ENCODE data around the gene DNAJC5. TPM values are rescaled to one million over a fixed set of nuclear protein-coding genes. Genes with fewer than 3 reads are reported as not detected.

The DNAJC5 gene
- total and polyA plus RNA-seq, 2 donors from 2014 or later, result 24.4 to 52.3 TPM

DNA sequence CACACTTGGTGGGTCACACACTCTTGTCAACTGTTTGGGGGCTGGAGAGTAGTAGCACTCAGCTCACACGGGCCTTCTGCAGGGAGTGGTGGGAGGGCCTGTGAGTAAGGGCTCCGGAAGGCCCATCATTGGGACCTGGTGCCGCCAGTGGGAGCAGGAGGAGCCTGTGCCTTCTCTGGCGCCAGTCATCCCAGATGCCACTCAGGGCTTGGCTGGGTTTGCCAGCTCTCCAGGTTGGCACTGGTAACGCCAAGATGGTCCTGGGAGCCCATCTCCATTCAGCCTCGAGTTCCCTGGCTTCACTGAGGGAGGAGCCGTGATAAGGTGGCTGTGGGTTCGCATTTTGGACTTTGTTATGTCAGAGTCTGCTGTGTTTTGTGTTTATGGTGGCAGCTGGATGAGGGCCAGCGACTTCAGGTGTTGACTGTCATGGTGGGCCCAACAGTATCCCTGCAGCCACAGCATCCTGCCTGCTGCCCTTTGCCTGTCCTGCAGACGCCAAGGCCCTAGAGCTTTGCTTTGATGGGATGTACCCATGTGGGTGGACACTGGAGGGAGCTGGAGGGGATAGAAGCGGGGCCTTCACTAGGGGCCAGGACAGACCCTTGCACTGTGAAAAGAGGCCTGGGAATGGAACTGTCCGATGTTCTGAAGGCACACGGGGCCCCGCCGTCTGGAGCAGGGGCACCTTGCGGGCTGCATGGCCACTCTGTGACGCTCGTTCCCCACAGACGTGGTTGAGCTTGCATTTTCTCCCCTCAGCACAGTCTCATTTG is 13.3 kb upstream of the DNAJC5 start:
- peaks cover 4 to 23% (median 14%) of the 10 kb centered on the region in 3 donors for H3K36me3 ChIP-seq (ENCODE audit: control insufficient read depth in 2 of 3, insufficient read depth in 3 of 3, low read length in 3 of 3)
- H3K27ac ChIP-seq (ENCODE audit: low read depth in 2 of 2, low read length in 2 of 2), result no peak overlapping the region
- no peaks in the 10 kb centered on the region for H3K27me3 ChIP-seq (ENCODE audit: control insufficient read depth, insufficient read depth, low read length)
- intact Hi-C loops (cut with DNase I), result no loop called here
- H3K4me3 ChIP-seq (ENCODE audit: low read length in 3 of 3), result no peak overlapping the region
- no peaks in the 10 kb centered on the region for H3K9me3 ChIP-seq (ENCODE audit: control insufficient read depth in 2 of 3, insufficient read depth in 1 of 3, low read length in 3 of 3)
- H3K4me1 ChIP-seq (ENCODE audit: control insufficient read depth in 2 of 3, insufficient read depth in 2 of 3, low read depth in 1 of 3, low read length in 3 of 3), result no peaks in the 10 kb centered on the region
- FAIRE-seq (no peak), DNase-seq (no peak)
- TF ChIP-seq, protein P1, sequence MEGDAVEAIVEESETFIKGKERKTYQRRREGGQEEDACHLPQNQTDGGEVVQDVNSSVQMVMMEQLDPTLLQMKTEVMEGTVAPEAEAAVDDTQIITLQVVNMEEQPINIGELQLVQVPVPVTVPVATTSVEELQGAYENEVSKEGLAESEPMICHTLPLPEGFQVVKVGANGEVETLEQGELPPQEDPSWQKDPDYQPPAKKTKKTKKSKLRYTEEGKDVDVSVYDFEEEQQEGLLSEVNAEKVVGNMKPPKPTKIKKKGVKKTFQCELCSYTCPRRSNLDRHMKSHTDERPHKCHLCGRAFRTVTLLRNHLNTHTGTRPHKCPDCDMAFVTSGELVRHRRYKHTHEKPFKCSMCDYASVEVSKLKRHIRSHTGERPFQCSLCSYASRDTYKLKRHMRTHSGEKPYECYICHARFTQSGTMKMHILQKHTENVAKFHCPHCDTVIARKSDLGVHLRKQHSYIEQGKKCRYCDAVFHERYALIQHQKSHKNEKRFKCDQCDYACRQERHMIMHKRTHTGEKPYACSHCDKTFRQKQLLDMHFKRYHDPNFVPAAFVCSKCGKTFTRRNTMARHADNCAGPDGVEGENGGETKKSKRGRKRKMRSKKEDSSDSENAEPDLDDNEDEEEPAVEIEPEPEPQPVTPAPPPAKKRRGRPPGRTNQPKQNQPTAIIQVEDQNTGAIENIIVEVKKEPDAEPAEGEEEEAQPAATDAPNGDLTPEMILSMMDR (IDR thresholded peaks at IDR 0.05; ENCODE audit: borderline replicate concordance, extremely low read depth, insufficient read depth), result no peak
- no peak overlapping the region for H3K9ac ChIP-seq (ENCODE audit: low read length in 3 of 3)

DNA sequence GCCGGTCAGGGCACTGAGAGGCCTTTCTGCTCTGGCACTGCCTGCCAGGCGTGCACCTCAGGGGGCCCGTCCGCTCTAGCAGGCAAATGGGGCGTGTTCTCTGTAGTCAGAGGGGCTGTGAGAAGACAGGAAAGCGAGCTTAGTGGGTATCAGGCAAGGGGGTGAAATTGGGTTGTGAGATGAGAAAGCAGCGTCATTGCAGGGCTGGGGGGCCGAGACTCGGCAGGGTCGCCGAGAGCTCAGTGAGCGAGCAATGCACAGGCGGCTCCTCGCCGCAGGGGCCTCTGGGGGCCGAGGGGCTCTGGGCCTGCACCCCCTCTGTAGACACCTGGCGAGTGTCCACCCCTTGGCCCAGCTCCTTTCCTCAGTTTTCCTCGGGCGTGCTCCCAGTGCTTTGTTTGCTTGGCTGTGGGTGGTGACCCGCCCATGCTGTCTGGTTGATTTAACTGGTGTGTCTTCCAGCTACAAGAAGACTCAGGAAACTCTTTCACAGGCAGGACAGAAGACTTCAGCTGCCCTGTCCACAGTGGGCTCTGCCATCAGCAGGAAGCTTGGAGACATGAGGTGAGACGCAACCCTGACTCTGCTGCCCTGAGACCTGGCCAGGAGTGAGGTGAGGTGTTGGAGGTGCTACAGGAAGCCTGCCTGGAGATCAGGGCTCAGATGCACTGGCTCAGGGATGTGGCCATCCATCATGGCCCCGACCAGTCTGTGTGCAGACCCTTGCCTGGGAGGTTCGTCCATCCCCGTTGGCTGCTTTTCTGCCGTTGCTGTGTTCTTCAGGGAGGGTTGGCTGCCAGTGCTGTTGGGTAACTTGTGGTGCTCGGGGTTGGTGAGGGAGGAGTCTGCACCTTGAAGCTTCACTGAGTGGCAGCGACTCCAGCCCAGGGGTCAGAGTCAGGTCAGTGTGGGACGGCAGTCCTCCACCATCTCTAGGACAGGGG is 12.4 kb upstream of the DNAJC5 start:
- DNase-seq (no peak), FAIRE-seq (no peak)
- Histone ChIP-seq H3K4me1 (ENCODE audit: control insufficient read depth in 2 of 3, insufficient read depth in 2 of 3, low read depth in 1 of 3, low read length in 3 of 3) (no peaks in the 10 kb centered on the region), H3K27me3 (ENCODE audit: control insufficient read depth, insufficient read depth, low read length) (no peaks in the 10 kb centered on the region), H3K27ac (ENCODE audit: low read depth in 2 of 2, low read length in 2 of 2) (no peak overlapping the region), H3K4me3 (ENCODE audit: low read length in 3 of 3) (no peak overlapping the region), H3K9me3 (ENCODE audit: control insufficient read depth in 2 of 3, insufficient read depth in 1 of 3, low read length in 3 of 3) (no peaks in the 10 kb centered on the region), H3K36me3 (ENCODE audit: control insufficient read depth in 2 of 3, insufficient read depth in 3 of 3, low read length in 3 of 3) (peaks cover 4 to 24% (median 16%) of the 10 kb centered on the region in 3 donors), H3K9ac (ENCODE audit: low read length in 3 of 3) (no peak overlapping the region)
- TF ChIP-seq, protein P1 (IDR thresholded peaks at IDR 0.05; ENCODE audit: borderline replicate concordance, extremely low read depth, insufficient read depth), result no peak
- intact Hi-C loops (cut with DNase I), result no loop called here

DNA sequence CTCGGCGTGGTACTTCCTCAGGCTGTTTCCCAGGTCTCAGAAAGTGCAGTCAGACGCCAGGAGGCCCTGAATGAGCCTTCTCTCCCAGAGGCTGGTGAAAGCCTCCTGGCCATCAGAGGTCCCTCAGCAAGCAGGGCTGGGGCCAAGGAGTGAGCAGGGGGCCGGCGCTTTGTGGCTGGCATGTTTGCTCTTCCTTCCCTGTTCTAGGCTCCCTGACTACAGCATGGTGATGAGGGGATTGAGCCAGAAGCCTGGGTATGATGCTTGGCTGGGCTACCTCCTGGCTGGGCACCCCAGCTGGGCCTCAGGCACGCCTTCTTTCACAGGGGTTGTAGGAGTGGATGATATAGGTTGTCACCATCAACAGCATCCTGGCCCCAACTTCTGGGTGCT is 11.7 kb upstream of the DNAJC5 start:
- Histone ChIP-seq H3K27ac (ENCODE audit: low read depth in 2 of 2, low read length in 2 of 2) (no peak overlapping the region), H3K4me1 (ENCODE audit: control insufficient read depth in 2 of 3, insufficient read depth in 2 of 3, low read depth in 1 of 3, low read length in 3 of 3) (no peaks in the 10 kb centered on the region), H3K36me3 (ENCODE audit: control insufficient read depth in 2 of 3, insufficient read depth in 3 of 3, low read length in 3 of 3) (peaks cover 4 to 29% (median 15%) of the 10 kb centered on the region in 3 donors), H3K4me3 (ENCODE audit: low read length in 3 of 3) (no peak overlapping the region), H3K9ac (ENCODE audit: low read length in 3 of 3) (no peak overlapping the region), H3K27me3 (ENCODE audit: control insufficient read depth, insufficient read depth, low read length) (no peaks in the 10 kb centered on the region), H3K9me3 (ENCODE audit: control insufficient read depth in 2 of 3, insufficient read depth in 1 of 3, low read length in 3 of 3) (no peaks in the 10 kb centered on the region)
- DNase-seq, result no peak
- FAIRE-seq, result no peak
- intact Hi-C loops (cut with DNase I), result no loop called here
- TF ChIP-seq, protein P1 (IDR thresholded peaks at IDR 0.05; ENCODE audit: borderline replicate concordance, extremely low read depth, insufficient read depth), result no peak

Data from kidney (tissue), 14 donors.